HT-29 (cell line): Measurements from ENCODE around the gene SMPD2. TPM values are rescaled to one million over a fixed set of nuclear protein-coding genes. Genes with fewer than 3 reads are reported as not detected.
"Not testable (repeated sequence)": the region's sequence is repeated elsewhere in the genome, so short reads cannot be mapped to it uniquely, and the experiment has no call there.

Experiments used
- DNase-seq: peaks from one replicate; pipeline ENCODE4 v3.0.0-alpha.2; 2015; ENCODE audit warnings: low spot score
- total RNA-seq: library from RNA; depleted of rRNA; stranded (reverse); fragments of >200 nt; shearing (Covaris generic); gene quantifications from 2 replicates; pipeline ENCODE4 v1.2.3, GENCODE V29; 2014

The SMPD2 gene
- total RNA-seq, 1 experiment from 2014 or later: 50.4 TPM

- DNase-seq: no peak
Measured at GRCh38 chr6:109460161-109460829, 19.8 kb downstream of the SMPD2 start.

- not testable (repeated sequence) for DNase-seq
Measured at GRCh38 chr6:109461205-109461604, 20.7 kb downstream of the SMPD2 start.

- DNase-seq: no peak
Measured at GRCh38 chr6:109461733-109462526, 21.4 kb downstream of the SMPD2 start.

- DNase-seq: no peak
Measured at GRCh38 chr6:109465772-109466171, 25.2 kb downstream of the SMPD2 start.

- no peak for DNase-seq
Measured at GRCh38 chr6:109466212-109466923, 25.8 kb downstream of the SMPD2 start.

GRCh38 chr6:109467696-109468095 lies 27.2 kb downstream of the SMPD2 start:
- no peak for DNase-seq

- no peak for DNase-seq
Measured at GRCh38 chr6:109469591-109470189, 29.2 kb downstream of the SMPD2 start.

GRCh38 chr6:109471105-109471810 lies 30.7 kb downstream of the SMPD2 start:
- no peak for DNase-seq

- DNase-seq: no peak
Measured at GRCh38 chr6:109472132-109472995, 31.8 kb downstream of the SMPD2 start.

- DNase-seq: no peak
Measured at GRCh38 chr6:109473120-109473519, 32.6 kb downstream of the SMPD2 start.

- no peak for DNase-seq
Measured at GRCh38 chr6:109474995-109475394, 34.5 kb downstream of the SMPD2 start.

- DNase-seq: no peak
Measured at GRCh38 chr6:109475625-109476024, 35.1 kb downstream of the SMPD2 start.

GRCh38 chr6:109477184-109477583 lies 36.7 kb downstream of the SMPD2 start:
- DNase-seq: no peak

- DNase-seq: no peak
Measured at GRCh38 chr6:109477725-109478124, 37.2 kb downstream of the SMPD2 start.

- DNase-seq: no peak
Measured at GRCh38 chr6:109478222-109478805, 37.8 kb downstream of the SMPD2 start.

- no peak for DNase-seq
Measured at GRCh38 chr6:109478841-109479624, 38.5 kb downstream of the SMPD2 start.

GRCh38 chr6:109480993-109481480 lies 40.5 kb downstream of the SMPD2 start:
- no peak for DNase-seq

GRCh38 chr6:109482905-109483734 lies 42.6 kb downstream of the SMPD2 start, which contains the start of gene ZBTB24:
ZBTB24 (minus strand) TSS chr6:109483219; CDS start chr6:109482026, 1,193 bp downstream.
- peak; percentile 79 for DNase-seq
